ENCODE data around the gene ITPKB. TPM values are rescaled to one million over a fixed set of nuclear protein-coding genes. Genes with fewer than 3 reads are reported as not detected.
A peak's percentile ranks its signal among the peaks of the same experiment; 100 is the strongest.
"Not testable (repeated sequence)": the region's sequence is repeated elsewhere in the genome, so short reads cannot be mapped to it uniquely, and the experiment has no call there.

ITPKB gene
- total RNA-seq, 1 experiment from 2014 or later: 9.5 TPM

DNA sequence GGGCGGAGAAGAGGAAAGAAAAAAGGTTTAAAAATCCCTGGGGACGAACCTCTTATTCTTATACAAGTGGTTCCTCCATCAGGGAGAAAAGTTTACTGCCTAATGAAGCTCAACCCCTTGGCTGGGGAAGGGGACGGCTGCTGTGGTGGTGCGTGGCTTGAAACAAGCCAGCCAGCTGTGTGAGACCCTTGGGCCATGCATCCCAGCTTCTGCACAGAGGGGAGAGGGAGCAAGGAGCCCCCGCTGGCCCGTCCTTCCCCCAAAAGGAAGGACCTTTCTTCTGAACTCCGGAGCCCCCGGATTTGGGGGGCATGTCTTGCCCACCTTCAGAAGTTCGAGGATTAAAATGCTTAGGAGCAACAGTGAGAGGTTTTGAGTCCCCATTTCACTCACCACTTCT is 123.2 kb downstream of the ITPKB start:
- TF ChIP-seq, protein P1, sequence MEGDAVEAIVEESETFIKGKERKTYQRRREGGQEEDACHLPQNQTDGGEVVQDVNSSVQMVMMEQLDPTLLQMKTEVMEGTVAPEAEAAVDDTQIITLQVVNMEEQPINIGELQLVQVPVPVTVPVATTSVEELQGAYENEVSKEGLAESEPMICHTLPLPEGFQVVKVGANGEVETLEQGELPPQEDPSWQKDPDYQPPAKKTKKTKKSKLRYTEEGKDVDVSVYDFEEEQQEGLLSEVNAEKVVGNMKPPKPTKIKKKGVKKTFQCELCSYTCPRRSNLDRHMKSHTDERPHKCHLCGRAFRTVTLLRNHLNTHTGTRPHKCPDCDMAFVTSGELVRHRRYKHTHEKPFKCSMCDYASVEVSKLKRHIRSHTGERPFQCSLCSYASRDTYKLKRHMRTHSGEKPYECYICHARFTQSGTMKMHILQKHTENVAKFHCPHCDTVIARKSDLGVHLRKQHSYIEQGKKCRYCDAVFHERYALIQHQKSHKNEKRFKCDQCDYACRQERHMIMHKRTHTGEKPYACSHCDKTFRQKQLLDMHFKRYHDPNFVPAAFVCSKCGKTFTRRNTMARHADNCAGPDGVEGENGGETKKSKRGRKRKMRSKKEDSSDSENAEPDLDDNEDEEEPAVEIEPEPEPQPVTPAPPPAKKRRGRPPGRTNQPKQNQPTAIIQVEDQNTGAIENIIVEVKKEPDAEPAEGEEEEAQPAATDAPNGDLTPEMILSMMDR (IDR thresholded peaks at IDR 0.05; ENCODE audit: unreplicated experiment): no peak
- no peak for DNase-seq (ENCODE audit: unreplicated experiment)
- H3K9me3 Mint-ChIP-seq (ENCODE audit: unreplicated experiment): no peaks in the 10 kb centered on the region
- POLR2A ChIA-PET: no interaction called here
- CTCF ChIA-PET: interaction anchor here (0.5 to 1.1 kb wide), 5 partner anchors 11 to 69 kb away, joined by 3 to 5 read pairs (median 3); no protein-coding TSS in a partner anchor
- H3K36me3 Mint-ChIP-seq (ENCODE audit: insufficient read depth, unreplicated experiment): no peaks in the 10 kb centered on the region
- intact Hi-C loops (cut with micrococcal nuclease): no loop called here
- H3K27me3 Mint-ChIP-seq (ENCODE audit: insufficient read depth, unreplicated experiment): peaks cover 8% of the 10 kb centered on the region
- BruUV-seq (replicated peaks): no TSS peak
- no peak overlapping the region for H3K4me3 Mint-ChIP-seq (ENCODE audit: unreplicated experiment)
- no peak overlapping the region for H3K27ac Mint-ChIP-seq (ENCODE audit: low read depth, unreplicated experiment)
- H3K4me1 Mint-ChIP-seq (ENCODE audit: insufficient read depth, unreplicated experiment): no peaks in the 10 kb centered on the region

DNA sequence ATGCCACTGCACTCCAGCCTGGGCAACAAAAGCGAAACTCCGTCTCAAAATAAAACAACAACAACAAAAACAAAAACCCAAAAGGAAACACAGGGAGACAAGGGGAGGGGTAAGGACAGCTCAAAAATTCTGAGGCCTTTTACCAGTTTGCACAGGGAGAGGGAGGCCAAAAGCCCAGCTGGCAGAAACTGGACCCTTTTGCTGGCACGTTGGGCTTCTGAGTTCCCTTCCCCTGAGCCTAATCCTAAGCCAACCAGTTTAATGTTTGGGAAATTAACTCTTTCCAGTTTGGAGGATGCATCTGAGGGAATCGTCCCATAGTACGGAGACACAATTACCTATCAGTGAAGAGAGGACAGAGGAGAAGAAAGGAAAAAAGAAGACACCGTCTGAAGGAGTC is 127.1 kb downstream of the ITPKB start:
- intact Hi-C loops (cut with micrococcal nuclease); H3K4me1 Mint-ChIP-seq (ENCODE audit: insufficient read depth, unreplicated experiment); H3K36me3 Mint-ChIP-seq (ENCODE audit: insufficient read depth, unreplicated experiment); H3K4me3 Mint-ChIP-seq (ENCODE audit: unreplicated experiment); H3K9me3 Mint-ChIP-seq (ENCODE audit: unreplicated experiment); DNase-seq (ENCODE audit: unreplicated experiment); H3K27me3 Mint-ChIP-seq (ENCODE audit: insufficient read depth, unreplicated experiment); BruUV-seq (replicated peaks): not testable (repeated sequence)
- ChIA-PET POLR2A (interaction anchor here (2.2 kb wide), 1 partner anchor 9 kb away, joined by 13 read pairs; no protein-coding TSS in a partner anchor), CTCF (interaction anchor here (0.5 to 1.0 kb wide), 3 partner anchors 85 to 237 kb away, joined by 3 to 4 read pairs (median 3); no protein-coding TSS in a partner anchor)
- peak overlapping the region; percentile 44 for H3K27ac Mint-ChIP-seq (ENCODE audit: low read depth, unreplicated experiment)

DNA sequence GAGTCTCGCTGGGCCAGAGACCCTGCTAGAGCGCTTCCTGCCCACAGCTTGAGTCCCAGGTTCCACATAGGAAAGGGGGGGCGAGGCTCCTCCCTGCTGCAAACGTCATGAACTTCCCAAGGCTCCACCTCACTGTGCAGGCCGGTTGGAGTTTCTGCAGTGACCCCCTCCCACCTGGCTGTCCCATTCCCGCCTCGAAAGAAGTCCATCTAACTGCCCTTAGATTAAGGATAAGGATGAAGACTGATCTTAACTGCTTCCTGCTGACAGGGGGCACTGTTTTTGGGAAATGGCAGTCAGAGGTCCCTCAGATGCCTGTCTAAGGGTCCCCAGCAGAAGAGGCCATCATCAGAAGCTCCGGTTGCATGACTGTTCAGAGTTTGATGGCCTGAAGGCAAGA is 127.8 kb downstream of the ITPKB start:
- Mint-ChIP-seq H3K27ac (ENCODE audit: low read depth, unreplicated experiment) (peak overlapping the region; percentile 44), H3K36me3 (ENCODE audit: insufficient read depth, unreplicated experiment) (no peaks in the 10 kb centered on the region), H3K4me3 (ENCODE audit: unreplicated experiment) (no peak overlapping the region), H3K9me3 (ENCODE audit: unreplicated experiment) (no peaks in the 10 kb centered on the region), H3K27me3 (ENCODE audit: insufficient read depth, unreplicated experiment) (no peaks in the 10 kb centered on the region), H3K4me1 (ENCODE audit: insufficient read depth, unreplicated experiment) (peaks cover 2% of the 10 kb centered on the region)
- ChIA-PET CTCF (interaction anchor here (0.5 to 0.6 kb wide), 2 partner anchors 84 to 230 kb away, joined by 3 read pairs; no protein-coding TSS in a partner anchor), POLR2A (no interaction called here)
- TF ChIP-seq, protein P1 (IDR thresholded peaks at IDR 0.05; ENCODE audit: unreplicated experiment): no peak
- no peak for DNase-seq (ENCODE audit: unreplicated experiment)
- no TSS peak for BruUV-seq (replicated peaks)
- intact Hi-C loops (cut with micrococcal nuclease): no loop called here

DNA sequence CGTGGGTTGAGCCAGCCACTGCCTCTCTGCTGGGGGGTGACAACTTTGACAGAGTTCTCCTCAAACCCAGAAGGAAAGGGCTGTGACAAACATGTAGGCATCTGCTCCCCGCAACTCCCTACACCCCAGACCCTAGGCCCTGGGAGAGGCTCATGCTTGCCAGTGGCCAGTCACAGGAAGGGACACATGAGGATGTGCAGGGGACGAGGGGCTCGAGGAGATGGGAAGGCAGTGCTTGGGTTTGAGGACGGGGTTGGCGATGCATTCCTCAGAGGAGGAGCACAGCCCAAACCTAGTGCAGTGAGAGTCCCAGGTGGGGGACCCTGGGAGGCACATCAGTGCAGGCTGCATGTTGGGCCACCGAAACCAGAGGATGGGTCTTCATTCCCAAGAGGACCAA is 128.4 kb downstream of the ITPKB start:
- CTCF ChIA-PET: interaction anchor here (0.6 to 2.4 kb wide), 9 partner anchors 8 to 230 kb away, joined by 3 to 13 read pairs (median 4); partner anchors contain the start of gene ITPKB
- peaks cover 4% of the 10 kb centered on the region for H3K4me1 Mint-ChIP-seq (ENCODE audit: insufficient read depth, unreplicated experiment)
- no peak for DNase-seq (ENCODE audit: unreplicated experiment)
- no TSS peak for BruUV-seq (replicated peaks)
- POLR2A ChIA-PET: no interaction called here
- H3K4me3 Mint-ChIP-seq (ENCODE audit: unreplicated experiment): no peak overlapping the region
- no peaks in the 10 kb centered on the region for H3K9me3 Mint-ChIP-seq (ENCODE audit: unreplicated experiment)
- no peaks in the 10 kb centered on the region for H3K36me3 Mint-ChIP-seq (ENCODE audit: insufficient read depth, unreplicated experiment)
- TF ChIP-seq, protein P1 (IDR thresholded peaks at IDR 0.05; ENCODE audit: unreplicated experiment): no peak
- H3K27me3 Mint-ChIP-seq (ENCODE audit: insufficient read depth, unreplicated experiment): no peaks in the 10 kb centered on the region
- H3K27ac Mint-ChIP-seq (ENCODE audit: low read depth, unreplicated experiment): no peak overlapping the region
- intact Hi-C loops (cut with micrococcal nuclease): no loop called here

Data from MCF 10A (cell line).